Naive thymus-derived CD8-positive, alpha-beta T cell (primary cell): Measurements from ENCODE around the gene SPSB1. TPM values are rescaled to one million over a fixed set of nuclear protein-coding genes. Genes with fewer than 3 reads are reported as not detected.

Experiments
- ATAC-seq, 2 donors: fragments of 150-1000 bp; cut with Tn5 transposase in 1 of 2; sonication (Bioruptor Pico), chemical (Tn5 transposase) in 1 of 2; 1 replicate in 1 of 2; 2 replicates in 1 of 2; pipeline ENCODE4 v1.10.0; 2021; ENCODE audit warnings: mild to moderate bottlenecking in 2 of 2, moderate library complexity in 2 of 2
- POLR2A ChIA-PET: fragments of 350-600 bp; sonication (Branson Sonifier 250); formaldehyde crosslinking; loops from one replicate; lab custom pipeline; 2021; ENCODE audit warnings: antibody characterized with exemption; lab: Charles Lee
- DNase-seq, 10 donors: peaks; one replicate each; pipeline versions ENCODE4 v3.0.0 to v3.0.0-alpha.2; 2020 to 2022
- H3K27ac Mint-ChIP-seq, 10 donors: one replicate each; pipeline ENCODE4 v1.8.0; 2020 to 2022; ENCODE audit warnings: mild to moderate bottlenecking in 10 of 10, mixed read lengths in 10 of 10, moderate library complexity in 4 of 10, inconsistent platforms in 1 of 10
- H3K27me3 Mint-ChIP-seq, 5 donors: one replicate each; pipeline ENCODE4 v1.8.0; 2021 to 2022; ENCODE audit warnings: mixed read lengths in 5 of 5
- H3K36me3 Mint-ChIP-seq, 3 donors: one replicate each; pipeline ENCODE4 v1.8.0; 2020 to 2022; ENCODE audit warnings: mixed read lengths in 3 of 3, mild to moderate bottlenecking in 2 of 3, inconsistent platforms in 1 of 3
- H3K4me1 Mint-ChIP-seq, 4 donors: one replicate each; pipeline ENCODE4 v1.8.0; 2021 to 2022; ENCODE audit warnings: mixed read lengths in 4 of 4
- H3K4me3 Mint-ChIP-seq, 10 donors: one replicate each; pipeline ENCODE4 v1.8.0; 2020 to 2022; ENCODE audit warnings: mild to moderate bottlenecking in 10 of 10, mixed read lengths in 10 of 10, moderate library complexity in 6 of 10, inconsistent platforms in 1 of 10
- H3K9me3 Mint-ChIP-seq, 9 donors: one replicate each; pipeline ENCODE4 v1.8.0; 2020 to 2022; ENCODE audit warnings: mixed read lengths in 9 of 9, mild to moderate bottlenecking in 3 of 9, inconsistent platforms in 1 of 9, moderate library complexity in 1 of 9
- polyA plus RNA-seq, 3 donors: library from polyadenylated mRNA; unstranded; fragments of 300-500 nt; fragmentation: Illumina TruSeq; gene quantifications; one replicate each; pipeline ENCODE4 v1.2.3, GENCODE V29; 2021
- total RNA-seq, 8 experiments: library from RNA in 2 of 8; stranded (reverse) in 2 of 8; gene quantifications; one replicate each; pipeline ENCODE4 v1.2.3 and lab custom pipeline; 2021 to 2026

The SPSB1 gene
- total and polyA plus RNA-seq, 5 experiments from 2014 or later = 0.44 to 1.7 (median 1.5) TPM

GRCh38 chr1:9262096-9262986, 30.4 kb upstream of the SPSB1 start:
- ATAC-seq = no peak
- POLR2A ChIA-PET = no interaction called here
- DNase-seq = no peak
- Mint-ChIP-seq H3K4me1 (peaks cover 12 to 45% (median 38%) of the 10 kb centered on the region in 4 donors), H3K27ac (no peak overlapping the region), H3K9me3 (no peaks in the 10 kb centered on the region), H3K4me3 (no peak overlapping the region), H3K36me3 (peaks cover 0 to 34% (median 10%) of the 10 kb centered on the region in 3 donors), H3K27me3 (no peaks in the 10 kb centered on the region)

GRCh38 chr1:9263276-9263855, 29.3 kb upstream of the SPSB1 start:
- no peak overlapping the region for H3K27ac Mint-ChIP-seq
- peak in 1 of 10 donors; percentile 9 for DNase-seq
- H3K4me1 Mint-ChIP-seq = peaks cover 12 to 36% (median 29%) of the 10 kb centered on the region in 4 donors
- no peaks in the 10 kb centered on the region for H3K27me3 Mint-ChIP-seq
- no peak overlapping the region for H3K4me3 Mint-ChIP-seq
- no peaks in the 10 kb centered on the region for H3K9me3 Mint-ChIP-seq
- H3K36me3 Mint-ChIP-seq = peaks cover 0 to 36% (median 10%) of the 10 kb centered on the region in 3 donors
- POLR2A ChIA-PET = no interaction called here
- no peak for ATAC-seq

- peak in 1 of 10 donors; percentile 48 for DNase-seq
- peaks cover 0 to 42% (median 10%) of the 10 kb centered on the region in 3 donors for H3K36me3 Mint-ChIP-seq
- no peaks in the 10 kb centered on the region for H3K9me3 Mint-ChIP-seq
- H3K4me3 Mint-ChIP-seq = no peak overlapping the region
- no peaks in the 10 kb centered on the region for H3K27me3 Mint-ChIP-seq
- no peak overlapping the region for H3K27ac Mint-ChIP-seq
- POLR2A ChIA-PET = no interaction called here
- ATAC-seq = no peak
- peaks cover 12 to 28% (median 23%) of the 10 kb centered on the region in 4 donors for H3K4me1 Mint-ChIP-seq
These were observed 28.5 kb upstream of the SPSB1 start for GRCh38 chr1:9263984-9264872.

GRCh38 chr1:9265037-9265436, 27.7 kb upstream of the SPSB1 start:
- DNase-seq = peak in 1 of 10 donors; percentile 19
- H3K36me3 Mint-ChIP-seq = peaks cover 0 to 46% (median 10%) of the 10 kb centered on the region in 3 donors
- no peak overlapping the region for H3K4me3 Mint-ChIP-seq
- no peak for ATAC-seq
- no peaks in the 10 kb centered on the region for H3K9me3 Mint-ChIP-seq
- H3K4me1 Mint-ChIP-seq = peaks cover 4 to 20% (median 16%) of the 10 kb centered on the region in 4 donors
- H3K27me3 Mint-ChIP-seq = no peaks in the 10 kb centered on the region
- no peak overlapping the region for H3K27ac Mint-ChIP-seq
- POLR2A ChIA-PET = no interaction called here

DNA sequence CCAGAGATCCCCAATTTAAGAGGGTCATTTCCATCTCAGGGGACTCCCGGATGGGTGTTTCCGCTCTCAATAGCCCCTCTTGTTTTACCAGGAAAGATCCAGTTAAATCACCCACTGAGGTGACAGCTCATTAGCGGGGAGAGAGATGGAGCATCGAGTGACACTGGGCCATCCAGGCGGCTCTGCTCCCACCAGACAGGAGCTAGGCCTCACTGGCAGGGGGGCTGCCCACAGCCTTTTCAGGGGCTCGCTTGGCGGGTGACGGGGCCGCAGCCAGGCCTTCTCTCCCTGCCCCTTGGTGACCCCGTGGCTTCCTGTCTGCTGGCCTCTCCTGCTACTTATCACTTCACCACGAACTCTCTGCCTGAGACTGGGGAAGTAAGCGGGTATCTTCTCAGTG, 26.7 kb upstream of the SPSB1 start:
- peak in 1 of 10 donors; percentile 38 for DNase-seq
- no peaks in the 10 kb centered on the region for H3K27me3 Mint-ChIP-seq
- no peaks in the 10 kb centered on the region for H3K9me3 Mint-ChIP-seq
- POLR2A ChIA-PET = no interaction called here
- peaks cover 0 to 46% (median 10%) of the 10 kb centered on the region in 3 donors for H3K36me3 Mint-ChIP-seq
- peak overlapping the region in 1 of 10 donors; percentile 20 for H3K27ac Mint-ChIP-seq
- H3K4me1 Mint-ChIP-seq = peaks cover 3 to 11% (median 7%) of the 10 kb centered on the region in 4 donors
- no peak for ATAC-seq
- H3K4me3 Mint-ChIP-seq = no peak overlapping the region

DNA sequence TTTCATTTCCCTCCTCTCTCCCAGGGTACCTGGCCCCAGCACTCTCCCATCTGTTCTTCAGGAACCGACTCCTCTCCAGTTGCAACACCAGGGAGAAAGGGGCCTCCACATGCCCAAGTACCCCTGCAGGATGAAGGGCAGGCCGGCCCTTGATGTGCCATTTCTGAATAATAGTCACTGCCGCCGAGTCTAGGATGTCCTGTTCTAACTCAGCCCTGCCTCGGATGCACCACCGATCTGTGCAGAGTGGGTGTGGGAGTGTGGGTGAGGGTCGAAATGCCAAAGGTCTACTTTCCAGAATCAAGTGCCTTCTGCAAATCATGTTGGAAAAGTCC, 25.4 kb upstream of the SPSB1 start:
- H3K27me3 Mint-ChIP-seq = no peaks in the 10 kb centered on the region
- H3K27ac Mint-ChIP-seq = peak overlapping the region in 1 of 10 donors; percentile 72
- POLR2A ChIA-PET = interaction anchor here (0.6 kb wide), 2 partner anchors 14 to 563 kb away, joined by 4 to 7 read pairs; no protein-coding TSS in a partner anchor
- no peak overlapping the region for H3K4me3 Mint-ChIP-seq
- DNase-seq (no peak), ATAC-seq (no peak)
- peaks cover 3 to 9% (median 5%) of the 10 kb centered on the region in 4 donors for H3K4me1 Mint-ChIP-seq
- H3K36me3 Mint-ChIP-seq = peaks cover 0 to 42% (median 8%) of the 10 kb centered on the region in 3 donors
- no peaks in the 10 kb centered on the region for H3K9me3 Mint-ChIP-seq

DNA sequence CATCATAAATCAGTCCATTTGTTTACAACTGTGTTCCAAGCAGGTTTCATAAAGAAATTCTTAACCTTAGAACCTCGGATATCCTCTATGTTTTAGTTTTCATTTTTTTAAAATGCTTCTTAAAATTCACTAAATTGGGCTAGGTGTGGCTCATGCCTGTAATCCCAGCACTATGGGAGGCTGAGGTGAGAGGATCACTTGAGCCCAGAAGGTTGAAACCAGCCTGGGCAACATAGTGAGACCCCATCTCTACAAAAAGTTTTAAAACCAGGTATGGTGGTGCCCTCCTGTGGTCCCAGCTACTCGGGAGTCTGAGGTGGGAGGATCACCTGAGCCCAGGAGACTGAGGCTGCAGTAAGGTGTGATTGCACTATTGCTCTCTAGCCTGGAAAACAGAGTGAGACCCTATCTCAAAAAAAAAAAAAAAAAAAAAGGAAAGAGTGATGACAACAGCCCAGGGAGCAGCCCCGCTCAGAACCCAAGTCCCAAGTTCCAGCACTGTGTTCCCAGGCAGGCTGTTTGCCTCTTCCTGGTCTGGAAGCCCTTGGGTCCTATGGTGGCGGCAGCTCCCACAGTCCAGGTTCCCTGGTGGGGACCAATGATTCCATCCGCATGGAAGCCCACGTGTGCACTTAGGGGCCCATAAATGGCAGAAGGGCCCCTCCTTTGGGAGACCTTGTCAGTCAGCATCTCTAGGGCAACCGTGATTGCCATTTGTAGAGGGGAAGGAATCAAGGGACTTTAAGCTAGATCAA, 24.7 kb upstream of the SPSB1 start:
- Mint-ChIP-seq H3K36me3 (peaks cover 0 to 38% (median 8%) of the 10 kb centered on the region in 3 donors), H3K4me3 (no peak overlapping the region), H3K27ac (peak overlapping the region in 1 of 10 donors; percentile 72), H3K4me1 (peaks cover 3 to 9% (median 5%) of the 10 kb centered on the region in 4 donors), H3K9me3 (no peaks in the 10 kb centered on the region), H3K27me3 (no peaks in the 10 kb centered on the region)
- no peak for ATAC-seq
- POLR2A ChIA-PET = interaction anchor here (0.5 to 0.7 kb wide), 3 partner anchors 15 to 1827 kb away, joined by 4 to 5 read pairs (median 5); no protein-coding TSS in a partner anchor
- peak in 1 of 10 donors; percentile 27 for DNase-seq

- POLR2A ChIA-PET = no interaction called here
- H3K9me3 Mint-ChIP-seq = no peaks in the 10 kb centered on the region
- H3K36me3 Mint-ChIP-seq = peaks cover 0 to 35% (median 8%) of the 10 kb centered on the region in 3 donors
- peaks cover 3 to 9% (median 5%) of the 10 kb centered on the region in 4 donors for H3K4me1 Mint-ChIP-seq
- DNase-seq (peak in 1 of 10 donors; percentile 45), ATAC-seq (no peak)
- H3K27me3 Mint-ChIP-seq = no peaks in the 10 kb centered on the region
- H3K27ac Mint-ChIP-seq = peak overlapping the region in 2 of 10 donors; percentile 41 to 73
- no peak overlapping the region for H3K4me3 Mint-ChIP-seq
These were observed 23.6 kb upstream of the SPSB1 start for GRCh38 chr1:9269078-9269501.

GRCh38 chr1:9269721-9270120, 23.0 kb upstream of the SPSB1 start:
- DNase-seq = peak in 1 of 10 donors; percentile 40
- Mint-ChIP-seq H3K9me3 (no peaks in the 10 kb centered on the region), H3K4me3 (no peak overlapping the region), H3K27ac (no peak overlapping the region), H3K36me3 (peaks cover 0 to 29% (median 7%) of the 10 kb centered on the region in 3 donors), H3K27me3 (no peaks in the 10 kb centered on the region), H3K4me1 (peaks cover 3 to 9% (median 5%) of the 10 kb centered on the region in 4 donors)
- ATAC-seq = no peak
- POLR2A ChIA-PET = no interaction called here

GRCh38 chr1:9270290-9270883, 22.3 kb upstream of the SPSB1 start:
- Mint-ChIP-seq H3K4me3 (no peak overlapping the region), H3K4me1 (peaks cover 8 to 11% (median 9%) of the 10 kb centered on the region in 4 donors), H3K27ac (peak overlapping the region in 1 of 10 donors; percentile 27), H3K36me3 (peaks cover 0 to 23% (median 3%) of the 10 kb centered on the region in 3 donors), H3K27me3 (no peaks in the 10 kb centered on the region), H3K9me3 (no peaks in the 10 kb centered on the region)
- POLR2A ChIA-PET = no interaction called here
- ATAC-seq (no peak), DNase-seq (peak in 1 of 10 donors; percentile 49)

- H3K27me3 Mint-ChIP-seq = no peaks in the 10 kb centered on the region
- H3K4me1 Mint-ChIP-seq = peaks cover 9 to 17% (median 12%) of the 10 kb centered on the region in 4 donors
- H3K36me3 Mint-ChIP-seq = peaks cover 0 to 20% (median 0%) of the 10 kb centered on the region in 3 donors
- H3K27ac Mint-ChIP-seq = no peak overlapping the region
- no peaks in the 10 kb centered on the region for H3K9me3 Mint-ChIP-seq
- POLR2A ChIA-PET = no interaction called here
- DNase-seq (peak in 1 of 10 donors; percentile 45), ATAC-seq (no peak)
- H3K4me3 Mint-ChIP-seq = no peak overlapping the region
These were observed 21.4 kb upstream of the SPSB1 start for GRCh38 chr1:9271283-9271682.
